Breast epithelium (tissue), 4 donors: ENCODE measurements around the gene SSRP1. TPM values are rescaled to one million over a fixed set of nuclear protein-coding genes. Genes with fewer than 3 reads are reported as not detected.
"Not testable (repeated sequence)": the region's sequence is repeated elsewhere in the genome, so short reads cannot be mapped to it uniquely, and the experiment has no call there.

Experiments used
- DNase-seq, 2 donors: peaks; one replicate each; pipeline ENCODE4 v3.0.0-alpha.2; 2019; ENCODE audit warnings: low spot score in 2 of 2
- H3K27ac ChIP-seq, 2 donors: fragments of 200-600 bp; sonication (generic) in 1 of 2; one replicate each; pipeline ENCODE4 v1.5.1; 2016 to 2019; ENCODE audit warnings: mild to moderate bottlenecking in 1 of 2
- H3K27me3 ChIP-seq, 2 donors: fragments of 200-600 bp; sonication (generic) in 1 of 2; one replicate each; pipeline versions ENCODE4 v1.5.1 to v1.6.0; 2017 to 2019; ENCODE audit warnings: control low read depth in 1 of 2, mild to moderate bottlenecking in 1 of 2
- H3K36me3 ChIP-seq: fragments of 200-600 bp; one replicate; pipeline ENCODE4 v1.5.1; 2019
- H3K4me1 ChIP-seq, 2 donors: fragments of 200-600 bp; sonication (generic); one replicate each; pipeline ENCODE4 v1.5.1; 2016 to 2019; ENCODE audit warnings: control low read depth in 1 of 2
- H3K4me3 ChIP-seq, 3 donors: fragments of 200-600 bp; sonication (generic); 1 replicate in 2 of 3; 2 replicates in 1 of 3; pipeline ENCODE4 v1.5.1; 2016 to 2019; ENCODE audit warnings: mild to moderate bottlenecking in 3 of 3, moderate library complexity in 2 of 3
- H3K9me3 ChIP-seq, 2 donors: fragments of 200-600 bp; sonication (generic) in 1 of 2; one replicate each; pipeline ENCODE4 v1.5.1; 2016 to 2019; ENCODE audit warnings: control low read depth in 1 of 2
- POLR2A ChIP-seq: fragments of 450-650 bp; IDR thresholded peaks from one replicate; pipeline ENCODE4 v1.6.1; 2016; ENCODE audit warnings: antibody characterized with exemption, mild to moderate bottlenecking, moderate library complexity
- POLR2AphosphoS5 ChIP-seq, 3 donors: sonication (generic); formaldehyde crosslinking; IDR thresholded peaks; one replicate each; pipeline ENCODE4 v1.6.1; 2017; ENCODE audit warnings: antibody characterized with exemption in 3 of 3
- intact Hi-C: fragments of 100-400 bp; cut with DNase I; formaldehyde crosslinking; loops from one replicate; pipeline ENCODE4 v1.15.1; 2023; ENCODE audit warnings: low total_unique reads
- total RNA-seq, 3 donors: library from RNA; depleted of rRNA; stranded (reverse); fragments of >200 nt; gene quantifications; one replicate each; pipeline ENCODE4 v1.1.0, GENCODE V29; 2016
- TF ChIP-seq, protein P1 (sequence below), 3 donors: fragments of 450-650 bp; IDR thresholded peaks; one replicate each; pipeline ENCODE4 v1.5.1; 2016 to 2017; ENCODE audit warnings: antibody characterized with exemption in 3 of 3, mild to moderate bottlenecking in 3 of 3, moderate library complexity in 3 of 3

The SSRP1 gene
- total RNA-seq, 3 donors from 2014 or later, result 60.0 to 83.9 (median 76.5) TPM

DNA sequence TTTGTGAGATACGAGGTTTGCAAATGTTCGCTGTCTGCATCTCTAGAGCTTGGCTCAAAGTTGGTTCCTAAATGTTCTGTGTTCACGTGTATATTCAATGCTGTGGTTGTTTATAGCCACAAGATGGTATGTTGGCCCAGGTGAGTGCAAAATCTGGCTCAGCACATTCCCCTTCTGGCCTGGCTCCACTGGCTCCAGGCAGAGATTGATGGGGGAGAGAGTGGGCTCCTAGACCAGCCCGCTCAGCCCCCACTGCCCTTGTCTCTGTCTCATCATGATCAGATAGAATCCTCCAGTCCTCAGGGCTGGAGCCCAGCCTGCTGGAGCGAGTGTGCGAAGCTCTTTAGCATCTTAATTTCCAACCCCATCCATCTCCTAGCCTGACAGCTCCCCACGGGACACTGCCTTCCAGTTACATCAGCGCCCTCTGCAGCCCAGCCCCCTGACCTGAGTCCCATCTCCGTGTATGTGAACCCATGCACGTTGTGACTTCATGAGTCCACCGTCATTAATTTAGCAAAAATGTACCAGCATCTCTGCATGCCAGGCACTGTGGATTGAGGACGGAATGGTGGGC is 4.4 kb upstream of the SSRP1 start:
- Histone ChIP-seq H3K4me1 (no peaks in the 10 kb centered on the region), H3K27ac (no peak overlapping the region), H3K4me3 (no peak overlapping the region), H3K9me3 (no peaks in the 10 kb centered on the region), H3K36me3 (no peaks in the 10 kb centered on the region), H3K27me3 (no peaks in the 10 kb centered on the region)
- TF ChIP-seq, protein P1, sequence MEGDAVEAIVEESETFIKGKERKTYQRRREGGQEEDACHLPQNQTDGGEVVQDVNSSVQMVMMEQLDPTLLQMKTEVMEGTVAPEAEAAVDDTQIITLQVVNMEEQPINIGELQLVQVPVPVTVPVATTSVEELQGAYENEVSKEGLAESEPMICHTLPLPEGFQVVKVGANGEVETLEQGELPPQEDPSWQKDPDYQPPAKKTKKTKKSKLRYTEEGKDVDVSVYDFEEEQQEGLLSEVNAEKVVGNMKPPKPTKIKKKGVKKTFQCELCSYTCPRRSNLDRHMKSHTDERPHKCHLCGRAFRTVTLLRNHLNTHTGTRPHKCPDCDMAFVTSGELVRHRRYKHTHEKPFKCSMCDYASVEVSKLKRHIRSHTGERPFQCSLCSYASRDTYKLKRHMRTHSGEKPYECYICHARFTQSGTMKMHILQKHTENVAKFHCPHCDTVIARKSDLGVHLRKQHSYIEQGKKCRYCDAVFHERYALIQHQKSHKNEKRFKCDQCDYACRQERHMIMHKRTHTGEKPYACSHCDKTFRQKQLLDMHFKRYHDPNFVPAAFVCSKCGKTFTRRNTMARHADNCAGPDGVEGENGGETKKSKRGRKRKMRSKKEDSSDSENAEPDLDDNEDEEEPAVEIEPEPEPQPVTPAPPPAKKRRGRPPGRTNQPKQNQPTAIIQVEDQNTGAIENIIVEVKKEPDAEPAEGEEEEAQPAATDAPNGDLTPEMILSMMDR (IDR thresholded peaks at IDR 0.05), result no peak
- TF ChIP-seq POLR2A (no peak), POLR2AphosphoS5 (IDR thresholded peaks at IDR 0.05) (no peak)
- DNase-seq, result no peak
- intact Hi-C loops, result loop anchor here (10.0 kb wide), 1 partner anchor 115 kb away; no protein-coding TSS in a partner anchor

DNA sequence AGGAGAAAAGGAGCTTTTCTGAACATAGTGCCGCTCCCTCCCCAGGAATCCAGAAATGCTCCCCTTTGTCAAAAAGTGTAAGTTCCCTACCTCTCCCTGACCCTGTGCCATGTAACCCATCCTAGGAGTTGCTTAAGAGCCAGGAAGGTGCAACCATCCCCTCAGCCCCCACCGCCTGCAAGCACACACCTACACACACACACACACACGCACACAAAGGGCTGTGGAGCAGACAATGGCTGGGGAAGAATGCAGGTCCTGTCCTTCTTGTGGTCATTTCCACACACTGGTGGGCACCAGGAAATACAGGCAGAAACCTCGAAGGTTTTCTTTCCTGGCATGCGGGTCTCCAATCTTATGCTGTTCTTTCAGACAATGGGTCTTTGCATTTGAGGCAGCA is 3.6 kb upstream of the SSRP1 start:
- Histone ChIP-seq H3K27me3 (no peaks in the 10 kb centered on the region), H3K36me3 (no peaks in the 10 kb centered on the region), H3K4me3 (no peak overlapping the region), H3K4me1 (peaks cover 0 to 4% of the 10 kb centered on the region in 2 donors), H3K27ac (no peak overlapping the region), H3K9me3 (no peaks in the 10 kb centered on the region)
- intact Hi-C loops, result no loop called here
- DNase-seq, result no peak
- TF ChIP-seq POLR2A (no peak), POLR2AphosphoS5 (IDR thresholded peaks at IDR 0.05) (no peak)
- TF ChIP-seq, protein P1 (IDR thresholded peaks at IDR 0.05), result no peak

DNA sequence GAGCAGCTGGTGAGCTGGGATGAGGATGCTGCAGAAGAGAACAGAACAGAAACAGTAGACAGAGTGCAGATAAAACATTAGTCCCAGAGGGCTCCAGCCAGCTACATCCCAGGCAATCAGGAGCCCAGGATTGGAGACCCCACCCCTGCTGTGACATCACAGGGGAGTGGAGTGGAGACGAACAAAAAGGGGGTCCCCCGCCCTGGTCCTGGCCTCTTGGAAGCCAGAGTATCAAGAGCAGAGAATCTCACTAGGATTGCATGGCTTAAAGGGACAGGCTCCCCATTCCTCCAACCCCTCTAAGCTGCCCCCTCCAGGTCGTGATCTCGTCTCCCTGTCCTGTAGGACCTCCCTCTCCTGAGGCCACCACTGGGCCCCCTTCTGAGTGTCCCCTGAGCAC is 2.5 kb upstream of the SSRP1 start, which contains the start of gene P2RX3:
Gene P2RX3 (plus strand): TSS at position 211 of the 400 bp plus-strand sequence. CDS start 199 bp downstream, outside the sequence.
- Histone ChIP-seq H3K27ac (no peak within 1 kb of the TSS), H3K9me3 (no peaks in the 10 kb centered on the region), H3K4me3 (no peak within 1 kb of the TSS), H3K36me3 (no peaks in the 10 kb centered on the region), H3K4me1 (peaks cover 0 to 4% of the 10 kb centered on the region in 2 donors), H3K27me3 (no peaks in the 10 kb centered on the region)
- TF ChIP-seq POLR2A, result no peak
- no peak for TF ChIP-seq POLR2AphosphoS5 (IDR thresholded peaks at IDR 0.05)
- TF ChIP-seq, protein P1 (IDR thresholded peaks at IDR 0.05), result no peak
- no peak for DNase-seq
- intact Hi-C loops, result no loop called here

DNA sequence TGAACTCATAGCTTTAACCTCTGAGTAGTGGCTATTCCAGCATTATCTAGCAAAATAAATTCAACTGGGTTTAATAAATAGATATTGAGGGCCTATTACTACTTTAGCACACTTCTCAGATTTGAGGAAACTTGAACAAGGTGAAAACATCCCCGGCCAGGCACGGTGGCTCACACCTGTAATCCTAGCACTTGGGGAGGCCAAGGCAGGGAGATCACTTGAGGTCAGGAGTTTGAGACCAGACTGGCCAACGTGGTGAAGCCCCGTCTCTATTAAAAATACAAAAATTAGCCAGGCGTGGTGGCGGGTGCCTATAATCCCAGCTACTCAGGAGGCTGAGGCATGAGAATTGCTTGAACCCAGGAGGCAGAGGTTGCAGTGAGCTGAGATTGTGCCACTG is 1.2 kb upstream of the SSRP1 start:
- H3K27me3 ChIP-seq, intact Hi-C loops, H3K4me3 ChIP-seq, H3K9me3 ChIP-seq, H3K4me1 ChIP-seq, H3K36me3 ChIP-seq, DNase-seq: not testable (repeated sequence)
- peak overlapping the region in 1 of 2 donors; percentile 96 for H3K27ac ChIP-seq

DNA sequence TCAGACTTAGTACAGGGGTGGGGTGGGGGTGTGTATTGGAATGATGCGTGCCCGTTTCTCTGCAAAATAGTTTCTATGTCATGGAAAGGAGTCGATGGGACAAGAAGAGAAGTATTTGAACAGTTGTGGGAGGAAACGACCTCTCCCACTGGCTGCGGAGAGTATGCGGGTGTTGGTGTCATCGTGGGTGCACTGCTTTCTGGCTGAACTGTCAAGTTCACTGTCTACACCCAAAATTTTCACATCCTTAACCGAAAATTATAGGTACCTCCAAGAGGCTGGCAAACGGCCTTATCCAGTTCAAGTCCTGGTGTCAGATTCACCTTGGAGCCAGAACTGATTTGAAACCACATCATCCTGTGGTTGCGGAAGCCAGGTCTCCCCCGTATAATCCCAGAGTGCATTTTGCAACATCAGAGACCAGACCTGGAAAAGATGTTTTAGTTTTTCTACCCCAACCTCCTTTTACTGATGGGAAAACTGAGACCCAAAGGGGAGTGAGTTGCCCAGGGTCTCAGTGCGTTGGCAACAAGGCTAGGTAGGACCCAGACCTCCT is 497 bp upstream of the SSRP1 start:
- intact Hi-C loops, result no loop called here
- Histone ChIP-seq H3K9me3 (no peaks in the 10 kb centered on the region), H3K4me3 (peak overlapping the region; percentile 88 to 93 (median 91)), H3K27ac (peak overlapping the region; percentile 94 to 96), H3K27me3 (no peaks in the 10 kb centered on the region), H3K4me1 (peaks cover 0 to 4% of the 10 kb centered on the region in 2 donors), H3K36me3 (peaks cover 4% of the 10 kb centered on the region)
- no peak for DNase-seq
- TF ChIP-seq POLR2AphosphoS5 (IDR thresholded peaks at IDR 0.05) (no peak), POLR2A (no peak)
- TF ChIP-seq, protein P1 (IDR thresholded peaks at IDR 0.05), result no peak
